PFSK-1 (cell line): Measurements from ENCODE around the gene MAGEA12.
"Not testable (repeated sequence)": the region's sequence is repeated elsewhere in the genome, so short reads cannot be mapped to it uniquely, and the experiment has no call there.

Experiments
- POLR2AphosphoS5 ChIP-seq: IDR thresholded peaks from 2 replicates; pipeline ENCODE4 v1.6.1; 2012; ENCODE audit warnings: low read depth, mild to moderate bottlenecking, control low read depth, low read length, moderate library complexity
- TF ChIP-seq, protein P1 (sequence below), 2 experiments: IDR thresholded peaks; 2 replicates each; pipeline versions ENCODE4 v1.6.1 to v1.8.0; 2011 to 2012; ENCODE audit warnings: low read depth in 2 of 2, low read length in 2 of 2, control low read depth in 1 of 2, inconsistent platforms in 1 of 2, mild to moderate bottlenecking in 1 of 2, moderate library complexity in 1 of 2; ENCODE audit not compliant: insufficient read depth in 1 of 2

DNA sequence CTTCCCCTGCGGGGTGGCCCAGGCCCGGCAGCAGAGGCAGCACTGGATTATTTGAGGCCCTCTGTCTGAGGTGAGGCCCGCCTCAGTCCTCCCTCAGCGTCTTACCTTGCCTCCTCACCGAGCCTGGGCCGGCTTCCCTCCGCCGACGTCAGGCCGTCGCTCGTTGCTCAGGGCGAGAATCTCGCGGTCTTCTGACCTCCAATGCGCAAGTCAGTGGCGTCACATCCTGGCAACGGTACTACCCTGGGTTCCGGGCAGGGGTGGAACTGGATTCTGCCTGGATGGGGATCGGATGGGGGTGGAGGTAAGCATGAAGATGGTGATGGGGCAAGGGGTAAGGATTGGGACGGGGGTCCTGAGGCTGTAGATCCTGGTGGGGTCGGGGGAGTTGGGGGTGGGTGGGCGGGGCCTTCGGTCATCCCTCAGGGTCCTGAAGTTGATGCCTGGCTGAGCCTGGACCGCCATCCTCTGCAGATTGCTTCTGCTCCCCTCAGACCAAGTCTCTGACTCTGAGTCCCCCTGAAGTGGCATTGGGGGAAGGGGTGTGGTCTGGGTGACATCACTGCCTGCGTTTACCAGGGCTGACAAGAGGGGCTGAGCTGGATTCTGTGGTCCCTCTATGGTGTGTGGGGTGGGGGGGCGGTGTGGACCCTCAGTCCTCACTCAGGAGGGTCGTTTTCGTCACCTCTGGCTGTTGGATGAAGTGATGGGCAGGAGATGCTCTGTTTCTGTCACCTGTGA lies 36.2 kb downstream of the MAGEA12 start, which contains the start of gene MAGEA6:
- not testable (repeated sequence) for TF ChIP-seq POLR2AphosphoS5
- TF ChIP-seq, protein P1, sequence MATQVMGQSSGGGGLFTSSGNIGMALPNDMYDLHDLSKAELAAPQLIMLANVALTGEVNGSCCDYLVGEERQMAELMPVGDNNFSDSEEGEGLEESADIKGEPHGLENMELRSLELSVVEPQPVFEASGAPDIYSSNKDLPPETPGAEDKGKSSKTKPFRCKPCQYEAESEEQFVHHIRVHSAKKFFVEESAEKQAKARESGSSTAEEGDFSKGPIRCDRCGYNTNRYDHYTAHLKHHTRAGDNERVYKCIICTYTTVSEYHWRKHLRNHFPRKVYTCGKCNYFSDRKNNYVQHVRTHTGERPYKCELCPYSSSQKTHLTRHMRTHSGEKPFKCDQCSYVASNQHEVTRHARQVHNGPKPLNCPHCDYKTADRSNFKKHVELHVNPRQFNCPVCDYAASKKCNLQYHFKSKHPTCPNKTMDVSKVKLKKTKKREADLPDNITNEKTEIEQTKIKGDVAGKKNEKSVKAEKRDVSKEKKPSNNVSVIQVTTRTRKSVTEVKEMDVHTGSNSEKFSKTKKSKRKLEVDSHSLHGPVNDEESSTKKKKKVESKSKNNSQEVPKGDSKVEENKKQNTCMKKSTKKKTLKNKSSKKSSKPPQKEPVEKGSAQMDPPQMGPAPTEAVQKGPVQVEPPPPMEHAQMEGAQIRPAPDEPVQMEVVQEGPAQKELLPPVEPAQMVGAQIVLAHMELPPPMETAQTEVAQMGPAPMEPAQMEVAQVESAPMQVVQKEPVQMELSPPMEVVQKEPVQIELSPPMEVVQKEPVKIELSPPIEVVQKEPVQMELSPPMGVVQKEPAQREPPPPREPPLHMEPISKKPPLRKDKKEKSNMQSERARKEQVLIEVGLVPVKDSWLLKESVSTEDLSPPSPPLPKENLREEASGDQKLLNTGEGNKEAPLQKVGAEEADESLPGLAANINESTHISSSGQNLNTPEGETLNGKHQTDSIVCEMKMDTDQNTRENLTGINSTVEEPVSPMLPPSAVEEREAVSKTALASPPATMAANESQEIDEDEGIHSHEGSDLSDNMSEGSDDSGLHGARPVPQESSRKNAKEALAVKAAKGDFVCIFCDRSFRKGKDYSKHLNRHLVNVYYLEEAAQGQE (IDR thresholded peaks at IDR 0.05; ENCODE audit: insufficient read depth in 1 of 2, low read depth in 2 of 2, low read length in 2 of 2) = not testable (repeated sequence)
